Natural killer cell (primary cell): ENCODE data around the gene KRTAP4-3. TPM values are rescaled to one million over a fixed set of nuclear protein-coding genes. Genes with fewer than 3 reads are reported as not detected.
"Not testable (repeated sequence)": the region's sequence is repeated elsewhere in the genome, so short reads cannot be mapped to it uniquely, and the experiment has no call there.

Experiments used
- ATAC-seq, 3 donors: fragments of 150-1000 bp in 2 of 3; fragments of 200-7000 bp in 1 of 3; cut with Tn5 transposase; 1 replicate in 1 of 3; 2 replicates in 2 of 3; pipeline ENCODE4 v1.10.0; 2021; ENCODE audit warnings: mild to moderate bottlenecking in 2 of 3, moderate library complexity in 2 of 3
- DNase-seq, 2 donors: peaks; one replicate each; pipeline versions ENCODE4 v3.0.0 to v3.0.0-alpha.2; 2013 to 2021; ENCODE audit warnings: mixed read lengths in 1 of 2
- H3K27ac ChIP-seq: one replicate; pipeline ENCODE4 v1.5.1; 2013; ENCODE audit warnings: mild to moderate bottlenecking, low read length
- H3K27me3 ChIP-seq: one replicate; pipeline ENCODE4 v1.6.1; 2013; ENCODE audit warnings: low read length; ENCODE audit not compliant: control insufficient read depth, insufficient read depth
- H3K36me3 ChIP-seq: one replicate; pipeline ENCODE4 v1.6.1; 2013; ENCODE audit warnings: low read length; ENCODE audit not compliant: control insufficient read depth, insufficient read depth
- H3K4me1 ChIP-seq: one replicate; pipeline ENCODE4 v1.6.1; 2013; ENCODE audit warnings: low read length; ENCODE audit not compliant: control insufficient read depth, insufficient read depth
- H3K4me3 ChIP-seq: one replicate; pipeline ENCODE4 v1.5.1; 2013; ENCODE audit warnings: low read length
- H3K9me3 ChIP-seq: one replicate; pipeline ENCODE4 v1.6.1; 2013; ENCODE audit warnings: low read length; ENCODE audit not compliant: control insufficient read depth, insufficient read depth
- H3K27ac Mint-ChIP-seq, 2 donors: one replicate each; pipeline ENCODE4 v1.8.0; 2022; ENCODE audit warnings: mild to moderate bottlenecking in 2 of 2, mixed read lengths in 2 of 2, moderate library complexity in 1 of 2
- H3K27me3 Mint-ChIP-seq, 2 donors: one replicate each; pipeline ENCODE4 v1.8.0; 2022; ENCODE audit warnings: low read depth in 2 of 2, mixed read lengths in 2 of 2
- H3K36me3 Mint-ChIP-seq: one replicate; pipeline ENCODE4 v1.8.0; 2022; ENCODE audit warnings: mixed read lengths
- H3K4me1 Mint-ChIP-seq, 2 donors: one replicate each; pipeline ENCODE4 v1.8.0; 2022; ENCODE audit warnings: mixed read lengths in 2 of 2
- H3K4me3 Mint-ChIP-seq: one replicate; pipeline ENCODE4 v1.8.0; 2022; ENCODE audit warnings: mild to moderate bottlenecking, moderate library complexity, mixed read lengths
- H3K9me3 Mint-ChIP-seq, 2 donors: one replicate each; pipeline ENCODE4 v1.8.0; 2022; ENCODE audit warnings: mixed read lengths in 2 of 2
- WGBS: methylation state at CpG from one replicate; pipeline ENCODE4 v1.1.7; 2013; ENCODE audit warnings: missing lambda C conversion rate; ENCODE audit not compliant: insufficient coverage; 5-methylcytosine and 5-hydroxymethylcytosine counted together
- intact Hi-C: fragments of 100-400 bp; cut with micrococcal nuclease; formaldehyde crosslinking; loops from one replicate; pipeline ENCODE4 v1.14.2; 2022
- total RNA-seq, 4 donors: library from RNA; stranded (reverse); fragments of 120-200 nt in 1 of 4; gene quantifications; one replicate each; pipeline versions ENCODE4 v1.2.3 to v1.2.4, GENCODE V29; 2013 to 2022
- TF ChIP-seq, protein P1 (sequence below): fragments of 200-600 bp; IDR thresholded peaks from one replicate; pipeline ENCODE4 v1.8.0; 2022; ENCODE audit warnings: antibody characterized with exemption

Gene KRTAP4-3
- total RNA-seq, 3 donors from 2014 or later (not counting 1 experiment from before 2014, with no cell fraction given), result not detected

DNA sequence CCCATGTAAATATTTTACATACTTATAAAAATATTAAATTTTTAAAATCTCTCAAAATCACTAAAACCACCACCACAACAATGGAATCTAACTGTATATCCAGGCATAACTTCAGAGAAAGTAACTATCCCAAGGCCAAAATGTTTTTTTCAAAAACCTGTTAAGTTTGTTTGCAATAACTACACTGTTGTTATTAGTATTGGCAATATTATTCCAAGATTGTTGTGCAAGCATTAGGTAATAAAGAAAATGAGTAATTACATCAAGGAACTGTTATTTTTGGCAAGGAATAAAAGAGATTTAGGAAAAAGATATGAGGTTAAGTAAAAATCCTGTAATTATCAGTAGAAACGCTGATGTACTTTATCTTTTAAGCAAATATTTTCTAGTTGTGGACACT lies 40.6 kb downstream of the KRTAP4-3 start:
- Histone ChIP-seq H3K27me3 (peaks cover 6% of the 10 kb centered on the region), H3K36me3 (no peaks in the 10 kb centered on the region), H3K4me1 (peaks cover 15% of the 10 kb centered on the region), H3K4me3 (no peak overlapping the region), H3K27ac (no peak overlapping the region), H3K9me3 (no peaks in the 10 kb centered on the region)
- Mint-ChIP-seq H3K4me1 (peaks cover 0 to 5% of the 10 kb centered on the region in 2 donors), H3K27me3 (peaks cover 19 to 40% of the 10 kb centered on the region in 2 donors), H3K27ac (no peak overlapping the region), H3K36me3 (no peaks in the 10 kb centered on the region), H3K4me3 (no peak overlapping the region), H3K9me3 (no peaks in the 10 kb centered on the region)
- no CpG with 5 or more reads among the region's 1 CpG for WGBS
- DNase-seq (no peak), ATAC-seq (no peak)
- intact Hi-C loops, result no loop called here
- TF ChIP-seq, protein P1, sequence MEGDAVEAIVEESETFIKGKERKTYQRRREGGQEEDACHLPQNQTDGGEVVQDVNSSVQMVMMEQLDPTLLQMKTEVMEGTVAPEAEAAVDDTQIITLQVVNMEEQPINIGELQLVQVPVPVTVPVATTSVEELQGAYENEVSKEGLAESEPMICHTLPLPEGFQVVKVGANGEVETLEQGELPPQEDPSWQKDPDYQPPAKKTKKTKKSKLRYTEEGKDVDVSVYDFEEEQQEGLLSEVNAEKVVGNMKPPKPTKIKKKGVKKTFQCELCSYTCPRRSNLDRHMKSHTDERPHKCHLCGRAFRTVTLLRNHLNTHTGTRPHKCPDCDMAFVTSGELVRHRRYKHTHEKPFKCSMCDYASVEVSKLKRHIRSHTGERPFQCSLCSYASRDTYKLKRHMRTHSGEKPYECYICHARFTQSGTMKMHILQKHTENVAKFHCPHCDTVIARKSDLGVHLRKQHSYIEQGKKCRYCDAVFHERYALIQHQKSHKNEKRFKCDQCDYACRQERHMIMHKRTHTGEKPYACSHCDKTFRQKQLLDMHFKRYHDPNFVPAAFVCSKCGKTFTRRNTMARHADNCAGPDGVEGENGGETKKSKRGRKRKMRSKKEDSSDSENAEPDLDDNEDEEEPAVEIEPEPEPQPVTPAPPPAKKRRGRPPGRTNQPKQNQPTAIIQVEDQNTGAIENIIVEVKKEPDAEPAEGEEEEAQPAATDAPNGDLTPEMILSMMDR, result no peak

- WGBS, result no CpG with 5 or more reads among the region's 3 CpGs
- peaks cover 15% of the 10 kb centered on the region for H3K4me1 ChIP-seq
- H3K27me3 Mint-ChIP-seq, result peaks cover 21 to 34% of the 10 kb centered on the region in 2 donors
- no peaks in the 10 kb centered on the region for H3K36me3 Mint-ChIP-seq
- intact Hi-C loops, result no loop called here
- no peaks in the 10 kb centered on the region for H3K9me3 ChIP-seq
- DNase-seq (no peak), ATAC-seq (no peak)
- peaks cover 6% of the 10 kb centered on the region for H3K27me3 ChIP-seq
- H3K27ac ChIP-seq, result no peak overlapping the region
- peaks cover 0 to 5% of the 10 kb centered on the region in 2 donors for H3K4me1 Mint-ChIP-seq
- TF ChIP-seq, protein P1, result no peak
- no peak overlapping the region for H3K27ac Mint-ChIP-seq
- no peaks in the 10 kb centered on the region for H3K9me3 Mint-ChIP-seq
- no peak overlapping the region for H3K4me3 ChIP-seq
- H3K36me3 ChIP-seq, result no peaks in the 10 kb centered on the region
- H3K4me3 Mint-ChIP-seq, result no peak overlapping the region
These were observed 41.6 kb downstream of the KRTAP4-3 start for GRCh38 chr17:41126412-41126811.

- H3K27me3 ChIP-seq, result peaks cover 6% of the 10 kb centered on the region
- peaks cover 18% of the 10 kb centered on the region for H3K4me1 ChIP-seq
- Mint-ChIP-seq H3K4me1 (peaks cover 7 to 11% of the 10 kb centered on the region in 2 donors), H3K27ac (no peak overlapping the region), H3K9me3 (no peaks in the 10 kb centered on the region), H3K4me3 (no peak overlapping the region), H3K27me3 (peaks cover 24 to 41% of the 10 kb centered on the region in 2 donors), H3K36me3 (no peaks in the 10 kb centered on the region)
- H3K9me3 ChIP-seq, result no peaks in the 10 kb centered on the region
- no peak for ATAC-seq
- TF ChIP-seq, protein P1, result no peak
- no peak overlapping the region for H3K27ac ChIP-seq
- no peaks in the 10 kb centered on the region for H3K36me3 ChIP-seq
- intact Hi-C loops, result no loop called here
- no CpG with 5 or more reads among the region's 2 CpGs for WGBS
- H3K4me3 ChIP-seq, result no peak overlapping the region
- no peak for DNase-seq
These were observed 43.0 kb downstream of the KRTAP4-3 start for GRCh38 chr17:41125064-41125463.

GRCh38 chr17:41123991-41124371 lies 44.0 kb downstream of the KRTAP4-3 start, which contains the start of gene KRTAP4-12:
KRTAP4-12 (minus strand) TSS chr17:41124182; CDS start chr17:41124122, 60 bp downstream.
- H3K27ac Mint-ChIP-seq, H3K4me3 Mint-ChIP-seq, H3K36me3 ChIP-seq, H3K9me3 ChIP-seq, ATAC-seq, H3K9me3 Mint-ChIP-seq, H3K27me3 ChIP-seq, H3K4me3 ChIP-seq, H3K36me3 Mint-ChIP-seq, intact Hi-C loops, H3K27ac ChIP-seq, DNase-seq: not testable (repeated sequence)
- peaks cover 18% of the 10 kb centered on the region for H3K4me1 ChIP-seq
- Mint-ChIP-seq H3K27me3 (peaks cover 26 to 46% of the 10 kb centered on the region in 2 donors), H3K4me1 (peaks cover 11 to 14% of the 10 kb centered on the region in 2 donors)
- WGBS, result 74% methylated on average over 3 of the region's 3 CpGs

DNA sequence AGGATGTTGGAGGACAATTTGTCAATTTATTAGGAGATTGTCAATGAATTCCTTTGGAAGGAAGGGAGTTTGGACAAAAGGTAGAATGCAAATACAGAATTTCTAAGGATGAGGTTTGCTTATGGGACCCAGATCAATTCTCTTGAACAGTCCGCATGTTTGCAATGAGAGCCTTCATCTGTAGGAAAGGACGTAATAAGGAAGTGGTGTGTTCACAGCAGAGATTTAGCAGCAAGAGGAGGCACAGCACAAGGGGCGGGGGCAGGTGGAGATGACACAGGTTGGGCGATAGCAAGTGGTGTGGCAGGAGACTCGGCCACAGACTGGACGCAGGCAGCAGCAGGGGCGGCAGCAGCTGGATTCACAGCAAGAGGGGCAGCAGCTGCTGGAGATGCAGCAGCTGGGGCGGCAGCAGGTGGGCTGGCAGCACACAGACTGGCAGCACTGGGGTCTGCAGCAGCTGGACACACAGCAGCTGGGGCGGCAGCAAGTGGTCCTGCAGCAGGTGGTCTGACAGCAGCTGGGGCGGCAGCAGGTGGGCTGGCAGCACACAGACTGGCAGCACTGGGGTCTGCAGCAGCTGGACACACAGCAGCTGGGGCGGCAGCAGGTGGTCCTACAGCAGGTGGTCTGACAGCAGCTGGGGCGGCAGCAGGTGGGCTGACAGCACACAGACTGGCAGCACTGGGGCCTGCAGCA lies 44.6 kb downstream of the KRTAP4-3 start:
- ATAC-seq, result not testable (repeated sequence)
- peaks cover 11 to 14% of the 10 kb centered on the region in 2 donors for H3K4me1 Mint-ChIP-seq

More for the DNA sequence above, 44.6 kb downstream of the KRTAP4-3 start:
- H3K9me3 ChIP-seq, H3K27me3 ChIP-seq, H3K27ac ChIP-seq, H3K4me3 ChIP-seq, H3K27ac Mint-ChIP-seq, H3K4me3 Mint-ChIP-seq, intact Hi-C loops, H3K9me3 Mint-ChIP-seq, H3K36me3 Mint-ChIP-seq, H3K36me3 ChIP-seq: not testable (repeated sequence)
- peak in 1 of 2 donors; percentile 25 for DNase-seq
- peaks cover 18% of the 10 kb centered on the region for H3K4me1 ChIP-seq
- peaks cover 26 to 46% of the 10 kb centered on the region in 2 donors for H3K27me3 Mint-ChIP-seq
- WGBS, result 89% methylated on average over 12 of the region's 12 CpGs
